Coronary artery (tissue), 2 donors: ENCODE measurements around the gene MON2.
A peak's percentile ranks its signal among the peaks of the same experiment; 100 is the strongest.

ENCODE experiments used
- DNase-seq: peaks from one replicate; pipeline ENCODE4 v3.0.0-alpha.2; 2017; ENCODE audit warnings: low spot score
- H3K27ac ChIP-seq, 2 donors: fragments of 200-600 bp; sonication (generic); one replicate each; pipeline ENCODE4 v1.5.1; 2016 to 2019
- H3K4me3 ChIP-seq: fragments of 200-600 bp; sonication (generic); 2 replicates; pipeline ENCODE4 v1.5.1; 2016; ENCODE audit warnings: mild to moderate bottlenecking, moderate library complexity
- CTCF ChIP-seq: fragments of 200-600 bp; sonication (generic); IDR thresholded peaks from one replicate; pipeline ENCODE4 v1.5.1; 2019; ENCODE audit warnings: antibody characterized with exemption

The MON2 gene

GRCh38 chr12:62533755-62534107 is 67.1 kb downstream of the MON2 start:
- Histone ChIP-seq H3K27ac (peak overlapping the region; percentile 26 to 46), H3K4me3 (no peak overlapping the region)
- no peak for DNase-seq
- TF ChIP-seq CTCF, result no peak

GRCh38 chr12:62536546-62536945 is 69.9 kb downstream of the MON2 start:
- no peak for TF ChIP-seq CTCF
- no peak for DNase-seq
- peak overlapping the region; percentile 33 to 49 for H3K27ac ChIP-seq
- H3K4me3 ChIP-seq, result no peak overlapping the region

- DNase-seq, result peak; percentile 75
- Histone ChIP-seq H3K27ac (peak overlapping the region in 1 of 2 donors; percentile 14), H3K4me3 (no peak overlapping the region)
- TF ChIP-seq CTCF, result no peak
Measured at GRCh38 chr12:62537551-62537950, 70.9 kb downstream of the MON2 start.

- no peak for DNase-seq
- Histone ChIP-seq H3K27ac (no peak overlapping the region), H3K4me3 (no peak overlapping the region)
- TF ChIP-seq CTCF, result no peak
Measured at GRCh38 chr12:62540354-62540753, 73.7 kb downstream of the MON2 start.

- TF ChIP-seq CTCF, result no peak
- Histone ChIP-seq H3K27ac (no peak overlapping the region), H3K4me3 (no peak overlapping the region)
- no peak for DNase-seq
Measured at GRCh38 chr12:62542814-62543213, 76.2 kb downstream of the MON2 start.

- no peak overlapping the region for H3K27ac ChIP-seq
- no peak overlapping the region for H3K4me3 ChIP-seq
- no peak for DNase-seq
- no peak for TF ChIP-seq CTCF
Measured at GRCh38 chr12:62543324-62543723, 76.7 kb downstream of the MON2 start.

GRCh38 chr12:62543741-62544140 is 77.1 kb downstream of the MON2 start:
- no peak for DNase-seq
- H3K4me3 ChIP-seq, result no peak overlapping the region
- no peak for TF ChIP-seq CTCF
- no peak overlapping the region for H3K27ac ChIP-seq
